Tongue (tissue), 2 donors: ENCODE data around the gene S100A5. TPM values are rescaled to one million over a fixed set of nuclear protein-coding genes. Genes with fewer than 3 reads are reported as not detected.
A peak's percentile ranks its signal among the peaks of the same experiment; 100 is the strongest.

Experiments used
- DNase-seq: peaks from one replicate; pipeline ENCODE4 v3.0.0-alpha.2; 2015
- total RNA-seq: library from RNA; depleted of rRNA; stranded (reverse); fragments of >200 nt; gene quantifications from one replicate; pipeline ENCODE4 v1.2.3, GENCODE V29; 2014

Gene S100A5
- total RNA-seq, 1 donor from 2014 or later = not detected

DNA sequence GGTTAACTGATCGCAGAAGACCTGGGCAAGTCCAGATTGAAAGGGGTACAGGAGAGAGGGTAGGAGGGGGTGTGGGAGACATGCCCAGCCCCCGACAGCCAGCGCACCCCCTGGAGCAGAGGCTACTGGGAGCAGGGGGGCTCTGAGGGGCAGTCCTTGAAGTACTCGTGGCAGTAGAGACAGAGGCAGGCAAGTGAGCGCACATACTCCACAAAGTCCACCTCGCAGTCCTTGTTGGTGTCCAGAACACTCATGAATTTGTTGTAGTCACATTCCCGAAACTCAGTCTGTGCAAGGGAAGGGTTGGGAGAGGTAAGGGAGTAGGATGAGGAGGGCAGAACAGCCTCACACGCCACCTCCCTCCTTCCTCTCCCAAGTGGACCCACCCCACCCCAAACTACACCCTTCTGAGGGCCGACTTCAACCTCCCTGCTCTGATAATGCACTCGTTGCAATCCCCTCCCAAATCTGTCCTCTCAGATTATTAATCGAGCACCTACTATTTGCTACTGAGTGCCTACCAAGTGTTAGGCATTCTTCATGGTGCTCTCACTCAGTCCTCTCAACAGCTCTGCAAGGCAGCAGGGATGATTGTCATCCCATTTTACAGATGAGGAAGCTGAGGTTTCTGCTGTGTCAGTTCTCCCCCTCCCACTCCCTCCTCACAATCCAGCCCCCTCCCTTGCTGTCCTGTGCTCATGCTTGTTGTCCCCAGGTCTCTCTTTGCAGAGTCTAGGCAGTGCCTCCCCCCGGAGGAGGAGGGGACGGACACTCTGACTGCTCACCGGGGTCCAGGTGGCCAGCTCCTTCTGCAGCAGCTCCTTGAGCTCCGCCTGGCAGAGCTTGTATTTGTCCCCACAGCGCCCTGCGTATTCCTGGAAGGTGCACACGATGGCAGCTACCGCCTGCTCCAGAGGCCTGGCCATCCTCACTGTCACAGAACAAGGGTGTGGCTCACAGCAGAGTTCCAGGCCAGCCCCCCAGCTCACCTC lies 7.1 kb upstream of the S100A5 start:
- DNase-seq = no peak

DNA sequence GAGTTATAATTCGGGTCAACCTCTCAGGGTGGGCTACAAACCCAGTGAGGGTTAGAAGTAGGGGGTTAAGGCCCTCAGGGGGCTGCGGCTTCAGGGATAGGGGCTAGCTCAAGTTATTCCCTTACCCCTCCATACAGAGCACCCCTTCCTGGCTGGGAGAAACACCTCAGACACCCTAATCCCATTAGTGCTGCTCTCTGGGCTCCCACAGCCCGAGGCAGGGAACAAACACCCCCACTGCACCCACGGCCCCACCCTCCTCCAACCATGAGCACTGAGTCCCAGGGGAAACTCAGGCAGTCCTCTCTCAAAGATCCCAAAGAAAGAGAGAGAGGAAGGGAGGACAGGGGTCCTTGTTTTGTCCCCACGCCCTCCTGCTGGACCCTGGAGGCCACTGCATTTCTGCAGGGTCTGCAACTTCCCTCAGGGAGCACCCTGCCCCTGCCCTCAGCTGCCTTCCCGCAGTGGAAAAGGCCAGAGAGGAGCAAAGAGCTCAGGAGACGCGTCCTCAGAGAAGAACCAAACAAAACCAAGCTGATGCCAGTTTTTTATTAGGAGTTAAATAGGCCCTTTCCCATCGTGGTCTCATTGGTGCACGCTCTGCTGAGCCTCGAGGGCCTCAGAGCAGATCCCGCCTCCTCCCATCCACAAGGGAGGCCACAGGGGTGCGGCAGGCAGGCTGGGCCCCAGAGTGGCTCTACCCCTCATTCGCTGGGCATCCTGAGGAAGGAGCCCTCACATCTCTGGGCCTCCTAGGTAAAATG lies 6.2 kb upstream of the S100A5 start:
- no peak for DNase-seq

DNA sequence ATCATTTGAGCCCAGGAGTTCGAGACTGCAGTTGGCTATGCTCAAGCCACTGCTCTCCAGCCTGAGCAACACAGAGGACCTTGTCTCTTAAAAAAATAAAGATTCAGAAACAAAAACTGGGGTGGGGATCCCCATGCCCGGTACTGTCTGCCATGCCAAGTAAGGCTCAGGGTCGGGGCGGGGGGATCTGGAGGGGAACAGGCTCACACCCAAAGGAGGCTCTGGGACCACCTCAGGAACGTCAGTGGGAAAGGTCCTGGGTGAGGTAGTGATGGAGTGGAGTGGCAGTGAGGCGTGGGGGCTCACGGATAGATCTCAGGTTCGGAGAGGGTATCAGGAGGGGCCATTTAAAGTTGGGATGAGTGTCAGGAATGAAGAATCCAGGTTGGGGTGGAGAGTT lies 5.6 kb upstream of the S100A5 start:
- no peak for DNase-seq

DNA sequence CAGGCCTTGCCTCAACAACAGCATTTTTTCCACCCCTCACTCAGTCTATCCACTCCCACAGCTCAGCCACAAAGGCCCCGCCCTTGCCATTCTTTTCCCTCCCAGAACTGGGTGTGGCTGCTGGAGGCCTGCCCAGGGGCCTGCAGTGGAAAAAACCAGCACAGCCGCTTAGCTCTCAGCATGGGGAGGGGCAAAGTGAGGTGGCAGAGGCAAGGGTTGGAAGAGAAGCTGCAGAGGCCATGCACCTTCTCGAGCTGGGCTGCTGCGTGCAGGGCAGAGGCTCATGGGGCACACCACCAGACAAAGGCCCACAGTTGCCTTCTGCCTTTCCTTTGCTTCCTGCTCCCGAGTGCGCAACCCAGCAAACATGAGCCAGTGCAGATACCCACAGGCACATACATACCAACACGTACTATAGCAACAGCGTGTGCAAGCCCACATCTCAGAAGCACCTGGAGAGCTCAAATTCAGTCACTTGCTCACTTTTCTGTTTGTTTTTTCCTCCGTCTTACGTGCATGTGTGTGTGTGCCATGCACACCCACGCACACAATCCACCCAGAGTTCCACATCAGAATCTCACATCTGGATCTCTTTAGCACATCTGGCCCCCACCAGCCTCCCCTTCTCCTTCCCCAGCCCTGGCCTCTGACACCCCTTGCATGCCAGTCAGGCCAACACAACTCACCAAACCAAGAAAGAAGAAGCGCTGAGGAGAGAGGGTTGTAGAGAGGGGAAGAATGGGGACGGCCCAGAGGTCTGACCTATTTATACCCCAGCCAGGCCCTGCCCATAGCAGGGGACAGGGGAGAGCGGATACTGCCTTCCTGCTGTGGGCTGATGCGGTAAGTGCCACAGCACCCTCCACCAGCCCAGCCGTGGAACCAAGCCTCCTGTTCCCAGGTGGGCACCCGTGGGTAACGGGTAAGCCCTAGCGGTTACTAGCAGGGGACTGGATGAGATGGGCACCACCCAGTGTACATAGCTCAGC lies 4.6 kb upstream of the S100A5 start, which contains the start of gene S100A4:
Gene S100A4 (minus strand): TSS at position 740 of the 989 bp plus-strand sequence. CDS start 1,012 bp downstream, outside the sequence.
- peak; percentile 98 for DNase-seq

DNA sequence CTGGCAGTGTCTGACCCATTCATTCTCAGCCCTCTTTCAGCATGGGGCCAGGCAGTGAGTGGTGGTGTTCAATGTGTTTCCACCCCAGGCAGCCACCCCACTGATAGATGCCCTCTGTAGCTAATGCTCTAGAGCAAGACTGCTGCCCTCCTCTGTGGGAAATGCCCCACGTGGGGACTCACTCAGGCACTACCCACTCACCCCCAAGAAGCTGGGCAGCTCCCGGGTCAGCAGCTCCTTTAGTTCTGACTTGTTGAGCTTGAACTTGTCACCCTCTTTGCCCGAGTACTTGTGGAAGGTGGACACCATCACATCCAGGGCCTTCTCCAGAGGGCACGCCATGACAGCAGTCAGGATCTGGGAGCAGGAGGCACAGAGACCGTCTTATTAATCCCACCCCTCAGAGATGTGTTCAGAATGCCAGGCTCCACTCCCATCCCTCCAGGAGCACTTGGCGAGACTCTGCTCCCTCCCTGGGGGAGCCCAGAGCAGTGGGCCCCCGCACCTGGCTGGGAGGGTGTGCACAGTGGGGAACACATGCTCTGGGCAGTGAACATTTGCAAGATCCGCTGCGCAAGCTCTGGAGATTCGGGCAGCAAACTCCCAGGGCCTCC lies 3.8 kb upstream of the S100A5 start:
- DNase-seq = no peak

DNA sequence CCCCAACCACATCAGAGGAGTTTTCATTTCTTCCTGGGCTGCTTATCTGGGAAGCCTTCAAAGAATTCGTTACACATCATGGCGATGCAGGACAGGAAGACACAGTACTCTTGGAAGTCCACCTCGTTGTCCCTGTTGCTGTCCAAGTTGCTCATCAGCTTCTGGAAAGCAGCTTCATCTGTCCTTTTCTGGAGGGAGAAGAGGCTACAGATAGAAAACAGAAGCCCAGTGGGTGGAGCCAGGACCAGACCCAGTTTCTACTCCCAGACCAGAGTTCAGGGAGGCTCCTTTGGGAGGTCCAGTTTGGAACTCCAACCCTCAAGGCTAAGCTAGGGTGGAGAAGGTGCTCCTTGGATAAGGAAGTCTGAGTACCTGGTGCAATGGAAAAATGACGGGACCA lies 3.0 kb upstream of the S100A5 start:
- no peak for DNase-seq

DNA sequence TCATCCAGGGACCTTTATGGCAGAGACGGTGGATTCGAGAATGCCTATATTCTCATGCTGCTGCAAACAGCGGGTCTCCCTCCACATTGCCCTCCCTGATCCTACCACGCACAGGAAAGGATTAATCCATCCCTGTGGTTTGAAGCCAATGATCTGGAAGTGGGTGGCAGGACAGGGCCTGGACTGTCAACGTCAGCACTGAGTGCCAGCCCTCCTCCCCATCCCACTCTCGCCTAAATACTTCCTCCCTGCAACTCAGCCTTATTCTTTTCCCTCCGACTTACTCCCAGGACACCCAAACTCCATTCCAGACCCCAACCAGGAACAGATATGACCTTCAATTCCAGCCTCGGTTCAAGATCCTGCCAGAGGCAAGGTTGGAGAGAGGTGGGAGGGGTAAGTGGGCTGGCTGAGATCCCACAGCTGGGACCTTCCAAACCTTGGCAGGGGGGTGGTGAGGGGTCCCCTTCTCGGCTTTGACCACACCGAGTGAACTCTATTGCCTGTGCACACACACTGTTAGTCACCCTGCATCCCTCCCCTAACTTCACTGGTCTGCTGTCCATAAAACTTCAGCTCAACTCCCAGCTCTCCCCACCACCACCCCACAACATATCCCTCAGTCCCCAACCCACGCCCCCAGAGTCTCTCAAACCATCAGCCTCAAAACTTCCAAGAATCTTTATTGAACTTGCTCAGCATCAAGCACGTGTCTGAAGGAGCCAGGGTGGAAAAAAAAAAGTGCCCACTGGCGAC lies 2.4 kb upstream of the S100A5 start:
- DNase-seq = no peak

DNA sequence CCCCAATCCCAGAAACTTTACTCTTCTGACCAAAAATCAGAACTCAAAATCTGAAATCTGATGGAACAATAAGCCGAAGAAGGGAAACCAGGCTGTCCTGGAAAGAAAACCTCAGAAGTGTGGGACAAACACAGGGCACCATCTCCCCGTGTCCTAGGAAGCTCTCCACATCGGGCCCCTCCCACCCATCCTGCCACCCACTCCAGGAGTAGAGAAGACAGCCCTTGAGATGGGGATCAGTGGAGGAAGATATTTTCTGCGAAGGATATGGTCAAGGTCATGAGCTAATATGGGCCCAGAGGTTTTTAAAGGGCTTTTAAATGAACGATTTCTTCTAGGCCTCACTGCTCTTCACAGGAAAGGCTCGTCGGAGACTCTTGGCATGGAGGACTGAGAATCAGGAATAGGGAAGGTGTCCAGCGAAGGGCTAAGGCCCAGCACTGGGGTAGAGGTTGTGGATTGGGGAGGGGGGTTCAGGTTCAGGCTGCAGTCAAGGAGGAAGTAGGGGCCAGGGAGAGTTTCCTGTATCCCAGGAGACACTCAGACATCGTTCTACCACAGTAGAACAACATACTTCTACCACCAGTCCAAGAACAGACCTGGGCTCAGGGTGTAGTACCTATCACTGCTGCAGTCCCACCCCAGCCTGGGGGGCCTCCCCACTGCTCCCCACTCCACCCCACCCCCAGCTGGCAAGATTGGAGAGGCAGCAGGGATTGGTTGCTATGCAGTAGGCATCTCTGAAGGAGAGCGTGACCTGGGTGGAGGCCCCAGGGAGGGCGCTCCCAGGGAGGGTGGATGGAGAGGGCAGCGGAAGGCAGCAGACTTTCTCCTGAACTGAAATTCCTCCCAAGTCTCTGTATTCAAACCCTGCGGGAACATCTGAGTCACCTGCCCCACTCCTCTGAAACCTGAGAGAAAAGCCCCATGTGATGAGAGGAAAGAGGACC lies 1.2 kb upstream of the S100A5 start:
- no peak for DNase-seq

DNA sequence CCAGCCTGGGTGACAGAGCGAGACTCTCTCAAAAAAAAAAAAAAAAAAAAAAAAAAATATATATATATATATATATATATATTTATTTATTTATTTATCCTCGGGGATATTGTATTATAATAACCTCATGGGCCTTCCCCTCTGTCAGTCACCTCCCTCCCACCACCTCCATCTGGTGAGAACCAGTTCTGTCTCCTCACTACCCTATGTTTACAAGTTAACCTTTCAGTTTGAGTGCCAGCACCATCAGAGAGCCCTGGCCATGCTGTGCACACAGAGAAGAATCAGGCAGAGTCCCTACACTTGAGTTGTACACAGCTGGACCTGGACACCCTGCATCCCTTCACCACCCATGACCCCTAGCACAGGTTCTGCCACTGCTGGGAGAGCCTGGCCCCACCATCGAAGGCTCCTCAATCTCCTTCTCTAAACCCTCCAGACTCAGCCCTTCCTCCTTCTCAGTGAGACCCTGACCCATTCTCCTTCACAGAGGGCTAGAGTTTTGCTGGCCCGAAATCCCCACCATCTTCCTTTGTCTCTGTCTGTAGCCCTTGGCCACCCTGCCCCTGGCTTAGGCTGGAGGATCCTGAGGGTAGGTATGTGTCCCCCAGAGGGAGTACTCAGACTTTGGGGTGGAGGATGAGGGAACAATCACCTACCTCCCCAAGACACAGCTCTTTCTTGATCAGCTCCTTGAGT lies 1.2 kb downstream of the S100A5 start:
- DNase-seq = no peak

DNA sequence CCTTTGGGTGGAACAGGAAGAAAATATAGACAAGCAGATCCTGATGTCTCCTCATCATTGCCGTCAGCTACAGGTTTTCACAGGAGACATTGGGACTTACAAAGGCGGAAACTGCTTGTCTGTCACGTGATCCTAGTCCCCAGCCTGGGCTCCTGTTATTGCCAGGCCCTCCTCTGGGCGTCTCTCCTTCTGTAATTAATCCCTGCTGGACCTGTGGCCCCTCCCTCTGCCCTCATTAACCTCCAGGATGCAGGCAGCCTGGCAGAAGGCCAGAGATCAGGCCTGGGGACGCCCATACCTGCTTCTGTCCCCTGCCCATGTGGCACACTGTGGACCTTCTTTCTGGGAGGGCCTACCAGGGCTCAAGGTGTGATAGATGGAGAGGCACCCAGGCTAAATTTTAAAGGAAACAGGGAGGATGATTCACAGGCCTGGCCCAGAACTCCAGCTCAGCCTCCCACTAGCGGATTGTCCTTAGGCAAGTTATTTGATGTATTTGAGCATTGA lies 2.4 kb downstream of the S100A5 start:
- DNase-seq = no peak

DNA sequence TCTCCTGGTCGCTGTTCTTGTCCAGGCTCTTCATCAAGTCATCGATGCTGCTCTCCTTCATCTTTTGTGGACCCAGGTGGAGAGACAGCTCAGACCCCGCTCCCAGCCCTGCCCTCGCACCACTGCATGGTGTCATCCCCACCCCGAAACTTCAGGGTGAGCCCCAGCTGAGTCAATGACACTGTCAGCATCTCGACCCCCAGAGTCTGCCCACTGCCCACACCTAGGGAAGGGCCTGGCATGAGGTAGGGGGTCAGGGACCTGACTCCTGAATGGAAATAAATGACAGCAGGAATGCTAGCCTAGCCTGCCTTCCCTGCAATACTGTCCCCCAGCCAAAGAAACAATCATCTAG lies 3.4 kb downstream of the S100A5 start:
- no peak for DNase-seq

DNA sequence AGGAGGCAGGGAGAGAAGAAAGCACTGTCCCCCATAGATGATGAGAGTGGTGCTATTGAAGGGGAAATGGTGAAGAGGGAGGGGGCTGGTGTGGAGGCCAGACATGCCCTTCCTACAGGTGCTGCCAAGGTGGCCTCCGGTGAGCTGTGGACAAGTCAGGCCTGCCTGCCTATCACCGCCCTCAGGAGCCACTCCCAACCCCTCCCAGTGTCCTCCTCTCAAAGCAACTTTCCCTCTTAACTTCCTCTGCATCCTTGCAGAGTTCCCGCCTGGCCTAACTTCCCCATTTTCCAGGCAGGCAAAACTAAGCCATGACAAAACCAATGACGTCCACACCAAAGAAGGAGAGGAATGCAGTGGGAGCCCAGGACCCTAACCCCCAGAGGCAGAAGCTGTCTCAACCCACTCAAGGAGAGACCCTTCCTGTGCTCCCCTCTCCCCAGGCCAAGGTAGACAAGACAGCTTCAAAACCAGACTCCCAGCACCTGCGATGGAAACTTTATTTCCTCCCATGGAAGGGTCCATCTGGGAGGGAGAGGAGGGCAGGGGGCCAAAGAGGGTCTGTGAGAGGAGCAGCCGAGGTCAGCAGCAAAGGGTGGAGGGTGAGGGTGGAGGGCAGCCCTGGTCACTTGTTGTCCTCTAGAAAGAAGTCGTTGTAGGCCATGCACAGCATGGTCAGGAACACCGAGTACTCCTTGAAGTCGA lies 3.9 kb downstream of the S100A5 start:
- no peak for DNase-seq

DNA sequence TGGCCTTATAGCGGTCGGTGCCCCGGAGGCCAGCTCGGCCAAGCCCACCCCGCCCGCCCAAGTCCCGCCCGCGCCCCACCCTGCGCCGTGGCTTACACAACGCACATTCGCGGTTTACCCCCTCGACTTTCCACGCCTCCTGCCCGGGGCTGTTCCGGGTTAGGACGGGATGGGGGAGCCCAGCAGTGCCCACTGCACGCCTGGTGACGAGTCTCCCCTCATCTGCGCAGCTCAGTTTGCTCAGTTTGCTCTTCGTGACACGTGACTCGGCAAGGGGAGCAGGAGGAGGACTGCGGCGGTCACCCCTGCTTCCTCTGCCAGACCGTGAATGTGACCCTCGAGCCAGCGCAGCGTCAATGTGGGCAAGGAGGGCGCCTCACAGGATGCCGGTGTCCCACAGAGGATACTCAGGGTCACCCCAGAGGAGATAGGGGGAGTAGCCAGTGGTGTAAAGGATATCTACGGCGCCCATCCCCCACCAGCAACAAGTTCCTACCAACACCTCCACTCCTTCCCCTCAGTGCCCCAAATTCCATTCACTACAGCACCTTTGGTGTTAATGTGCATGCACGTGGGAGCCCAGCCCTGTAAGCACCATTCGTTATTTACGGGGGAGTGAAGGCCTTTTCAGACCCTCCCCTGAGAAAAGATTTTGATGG lies 4.6 kb downstream of the S100A5 start:
- DNase-seq = peak; percentile 90

DNA sequence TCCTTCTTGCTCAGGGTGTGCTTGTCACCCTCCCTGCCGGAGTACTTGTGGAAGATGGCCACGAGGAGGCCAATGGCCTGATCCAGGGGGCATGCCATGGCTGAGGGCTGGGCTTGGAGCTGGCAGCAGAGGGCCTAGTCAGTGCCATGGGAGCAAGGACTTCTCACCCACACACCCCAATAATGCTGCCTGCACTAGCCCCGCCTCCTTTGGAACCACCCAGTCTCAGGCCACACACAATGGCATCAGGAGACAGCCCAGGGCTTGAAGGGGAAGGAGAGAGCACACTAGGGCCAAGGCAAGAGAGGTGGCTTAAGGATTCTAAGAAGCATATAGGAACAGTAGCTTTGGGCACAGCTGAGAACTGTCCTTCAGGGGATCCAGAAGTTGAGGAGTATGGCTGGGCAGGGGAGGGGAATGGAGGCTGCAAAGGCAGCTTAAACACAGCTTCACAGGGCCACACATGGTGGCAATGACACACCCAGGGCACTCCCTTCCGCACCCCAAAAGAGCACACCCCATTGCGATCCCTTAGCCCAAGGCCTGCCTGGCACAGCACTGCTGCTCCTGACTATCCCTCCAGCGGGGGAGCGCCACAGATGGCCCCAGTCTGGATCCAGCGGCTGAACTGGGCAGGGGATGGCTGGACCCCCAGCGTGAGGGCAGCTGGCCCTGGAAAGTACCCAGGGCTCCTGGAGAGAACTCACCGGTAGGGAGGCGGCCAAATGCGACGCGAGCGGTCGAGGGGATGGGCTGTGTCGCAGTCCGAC lies 5.3 kb downstream of the S100A5 start, which contains the start of gene S100A6:
Gene S100A6 (minus strand): TSS at position 750 of the 770 bp plus-strand sequence. CDS start 652 bp downstream, at position 98.
- DNase-seq = peak; percentile 56

DNA sequence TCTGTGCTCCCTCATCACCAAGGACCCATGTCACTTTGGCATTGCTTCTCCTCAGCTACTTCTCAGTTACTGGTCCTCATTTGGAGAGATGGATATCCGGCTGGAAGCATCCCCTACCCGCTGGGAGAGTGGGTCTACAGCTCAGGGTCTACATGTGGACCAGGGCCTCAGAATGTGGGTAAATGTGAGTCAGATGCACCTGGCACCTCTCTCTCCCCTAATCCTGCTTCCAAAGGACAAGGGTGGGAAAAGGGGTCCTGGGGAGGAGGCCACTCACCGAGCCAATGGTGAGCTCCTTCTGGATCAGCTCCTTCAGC lies 5.9 kb downstream of the S100A5 start:
- DNase-seq = no peak

DNA sequence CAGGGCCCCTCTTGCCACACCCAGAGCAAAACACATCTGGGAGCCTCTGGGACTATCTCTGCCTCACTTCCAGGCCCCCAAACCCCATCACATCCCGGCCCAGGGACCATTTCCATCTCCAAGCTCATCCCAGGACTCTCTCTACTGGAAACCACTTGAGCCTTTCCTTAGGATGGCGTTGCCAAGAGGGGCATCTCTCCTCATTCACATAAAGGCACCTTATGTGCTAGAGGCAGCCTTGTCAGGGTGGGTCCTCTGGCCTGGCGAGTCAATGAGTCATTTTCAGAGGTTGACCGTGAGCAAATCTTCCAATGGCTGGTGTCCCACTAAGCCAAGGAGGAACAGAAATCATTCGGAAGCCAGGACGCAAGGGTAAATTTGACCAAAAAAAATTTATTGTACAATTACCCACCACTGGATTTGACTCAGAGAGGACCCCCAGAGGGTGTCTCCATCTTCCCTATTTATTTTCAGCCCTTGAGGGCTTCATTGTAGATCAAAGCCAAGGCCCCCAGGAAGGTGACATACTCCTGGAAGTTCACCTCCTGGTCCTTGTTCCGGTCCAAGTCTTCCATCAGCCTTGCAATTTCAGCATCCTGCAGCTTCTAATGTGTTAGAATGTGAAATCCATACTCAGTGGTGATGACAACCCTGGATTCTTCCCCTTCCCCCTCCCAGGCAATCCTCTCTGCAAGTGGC lies 6.4 kb downstream of the S100A5 start:
- DNase-seq = no peak
